Measurements from ENCODE around the gene TRIM38.
"Not testable (repeated sequence)": the region's sequence is repeated elsewhere in the genome, so short reads cannot be mapped to it uniquely, and the experiment has no call there.

Gene TRIM38

DNA sequence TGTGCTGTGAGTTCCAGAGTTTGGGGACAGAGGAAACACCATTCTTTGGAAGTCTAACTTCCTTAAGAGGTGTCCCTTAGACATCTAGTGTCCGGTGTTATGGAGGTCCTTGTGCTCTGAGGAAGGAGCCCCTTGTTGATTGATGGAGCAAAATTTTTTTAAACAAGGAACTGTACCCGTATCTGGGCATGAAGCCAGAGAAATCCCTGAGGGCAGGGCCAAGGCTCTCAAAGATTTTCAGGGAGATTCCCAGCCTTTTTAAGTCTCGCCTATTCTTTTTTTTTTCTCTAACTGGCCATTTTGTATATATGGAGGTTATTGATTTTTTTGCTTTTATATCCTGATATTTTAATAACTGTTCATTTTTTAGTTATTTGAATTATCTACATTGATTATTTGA is 45.9 kb downstream of the TRIM38 start:
- DNase-seq (ENCODE audit: low read depth): no peak

DNA sequence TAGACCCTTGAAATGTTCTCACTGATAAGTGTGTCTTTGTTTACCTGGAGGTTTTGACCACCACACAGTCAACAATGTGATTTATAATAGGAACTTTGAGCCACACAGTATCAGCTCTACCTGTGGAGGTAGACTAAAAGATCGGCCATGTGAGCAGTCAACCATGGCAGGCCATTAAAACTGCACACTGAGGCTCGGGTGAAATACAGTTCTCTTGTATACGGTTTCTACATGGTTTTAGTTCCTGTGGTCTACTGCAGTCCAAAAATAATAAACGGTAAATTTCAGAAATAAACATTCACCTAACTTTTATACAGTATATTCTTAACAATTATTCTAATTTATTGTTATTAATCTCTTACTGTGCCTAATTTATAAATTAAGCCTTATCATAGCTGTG is 47.2 kb downstream of the TRIM38 start:
- no peak for DNase-seq (ENCODE audit: low read depth)

DNA sequence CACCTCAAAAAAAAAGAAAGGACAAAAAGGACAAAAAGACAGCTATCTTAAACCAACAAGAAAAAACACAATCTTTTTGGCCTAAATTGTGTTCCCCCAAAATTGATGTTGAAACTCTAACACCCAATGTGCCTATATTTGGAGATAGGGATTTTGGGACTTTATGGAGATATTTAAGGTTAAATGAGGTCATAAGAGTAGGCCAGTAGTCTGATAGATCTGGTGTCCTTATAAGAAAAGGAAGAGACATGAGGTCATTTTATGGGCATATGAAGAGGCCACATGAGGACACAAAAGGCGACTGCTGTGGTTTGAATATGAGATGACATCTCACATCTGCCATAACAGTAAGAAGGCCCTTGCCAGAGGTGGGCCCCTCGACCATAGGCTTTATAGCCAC is 49.5 kb downstream of the TRIM38 start:
- DNase-seq (ENCODE audit: low read depth): no peak

- not testable (repeated sequence) for DNase-seq (ENCODE audit: low read depth)
Measured at GRCh38 chr6:26014386-26014785, 51.8 kb downstream of the TRIM38 start.

GRCh38 chr6:26016245-26016962 is 53.8 kb downstream of the TRIM38 start:
- no peak for DNase-seq (ENCODE audit: low read depth)

DNA sequence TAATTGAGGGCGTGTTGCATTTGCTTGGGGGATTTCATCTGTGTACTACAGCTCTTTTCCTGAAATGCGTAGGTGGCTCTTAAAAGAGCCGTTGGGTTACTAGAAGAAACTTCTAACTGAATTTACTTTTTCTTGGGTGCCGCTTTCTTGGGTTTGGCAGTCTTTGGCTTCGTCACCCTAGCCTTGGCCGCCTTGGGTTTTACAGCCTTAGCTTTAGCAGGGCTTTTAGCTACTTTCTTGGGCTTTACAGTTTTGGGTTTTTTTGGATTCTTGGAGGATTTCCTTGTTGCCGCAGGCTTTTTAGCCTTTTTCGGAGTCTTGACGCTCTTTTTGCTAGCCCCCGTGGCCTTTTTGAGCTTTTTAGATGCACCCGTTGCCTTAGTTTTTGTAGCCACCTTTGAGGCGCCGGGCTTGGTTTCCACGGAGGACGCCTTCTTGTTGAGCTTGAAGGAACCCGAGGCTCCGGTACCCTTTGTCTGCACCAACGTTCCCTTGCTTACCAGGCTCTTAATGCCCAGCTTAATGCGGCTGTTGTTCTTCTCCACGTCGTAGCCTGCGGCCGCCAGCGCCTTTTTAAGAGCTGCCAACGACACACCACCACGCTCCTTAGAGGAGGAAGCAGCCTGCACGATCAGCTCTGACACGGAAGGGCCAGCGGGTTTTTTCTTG is 54.5 kb downstream of the TRIM38 start:
- DNase-seq (ENCODE audit: low read depth): no peak

DNA sequence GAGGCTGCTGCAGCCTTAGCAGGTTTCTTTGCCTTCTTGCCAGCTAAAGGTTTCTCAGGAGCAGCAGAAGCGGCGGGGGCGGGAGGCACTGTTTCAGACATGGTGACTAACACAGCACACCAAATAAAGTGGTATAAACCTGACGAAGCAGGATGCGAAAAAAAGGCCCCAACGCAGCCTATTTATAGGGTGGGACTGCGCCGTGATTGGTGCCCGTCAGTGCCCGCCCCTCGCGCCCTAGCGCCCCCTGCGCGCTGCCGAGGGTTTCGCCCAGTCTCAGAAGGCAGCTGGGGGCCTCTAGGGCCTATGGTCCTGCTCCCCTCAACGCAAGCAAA is 55.0 kb downstream of the TRIM38 start:
- DNase-seq (ENCODE audit: low read depth): peak; percentile 24

DNA sequence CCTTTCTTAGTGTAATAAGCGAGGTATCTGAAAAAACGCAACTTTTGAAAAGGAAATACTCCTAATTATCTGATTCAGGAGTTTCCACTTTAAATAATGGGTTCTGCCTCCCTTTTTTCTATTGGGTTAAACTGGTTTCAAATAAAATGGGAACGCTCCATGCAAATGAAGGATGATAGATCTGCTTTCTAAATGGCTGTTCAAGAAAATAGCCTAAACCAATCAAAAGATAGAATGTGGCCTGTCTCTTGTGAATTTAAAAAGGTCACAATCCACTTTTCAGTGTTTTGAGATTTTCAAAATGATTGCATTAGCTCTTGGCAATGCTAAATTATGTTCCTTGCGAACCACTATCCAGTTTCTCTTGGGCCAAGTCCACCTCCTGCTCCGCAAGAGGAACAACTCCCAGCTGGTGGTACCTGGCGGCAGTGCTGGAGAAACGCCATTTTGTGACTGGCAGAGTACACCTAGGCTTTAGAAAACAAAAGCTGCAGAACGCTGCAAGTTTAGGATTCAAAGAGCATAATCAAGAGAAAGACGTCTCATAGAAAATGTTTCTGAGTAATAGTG is 56.7 kb downstream of the TRIM38 start:
- DNase-seq (ENCODE audit: low read depth): no peak

- DNase-seq (ENCODE audit: low read depth): no peak
Measured at GRCh38 chr6:26019967-26020328, 57.3 kb downstream of the TRIM38 start.

- peak; percentile 46 for DNase-seq (ENCODE audit: low read depth)
Measured at GRCh38 chr6:26020329-26021000, 57.9 kb downstream of the TRIM38 start.

DNA sequence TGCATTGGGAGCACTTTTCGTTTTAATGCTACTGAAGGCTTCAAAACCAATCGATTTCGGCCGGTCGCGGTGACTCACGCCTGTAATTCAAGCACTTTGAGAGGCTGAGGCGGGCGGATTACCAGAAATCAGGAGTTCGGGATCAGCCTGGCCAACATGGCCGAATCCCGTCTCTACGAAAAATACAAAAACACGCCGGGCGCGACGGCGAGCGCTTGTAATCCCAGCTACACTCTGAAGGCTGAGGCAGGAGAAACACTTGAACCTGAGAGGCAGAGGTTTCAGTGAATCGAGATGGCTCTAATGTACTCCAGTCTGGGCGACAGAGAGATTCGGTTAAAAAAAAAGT is 58.4 kb downstream of the TRIM38 start:
- no peak for DNase-seq (ENCODE audit: low read depth)

DNA sequence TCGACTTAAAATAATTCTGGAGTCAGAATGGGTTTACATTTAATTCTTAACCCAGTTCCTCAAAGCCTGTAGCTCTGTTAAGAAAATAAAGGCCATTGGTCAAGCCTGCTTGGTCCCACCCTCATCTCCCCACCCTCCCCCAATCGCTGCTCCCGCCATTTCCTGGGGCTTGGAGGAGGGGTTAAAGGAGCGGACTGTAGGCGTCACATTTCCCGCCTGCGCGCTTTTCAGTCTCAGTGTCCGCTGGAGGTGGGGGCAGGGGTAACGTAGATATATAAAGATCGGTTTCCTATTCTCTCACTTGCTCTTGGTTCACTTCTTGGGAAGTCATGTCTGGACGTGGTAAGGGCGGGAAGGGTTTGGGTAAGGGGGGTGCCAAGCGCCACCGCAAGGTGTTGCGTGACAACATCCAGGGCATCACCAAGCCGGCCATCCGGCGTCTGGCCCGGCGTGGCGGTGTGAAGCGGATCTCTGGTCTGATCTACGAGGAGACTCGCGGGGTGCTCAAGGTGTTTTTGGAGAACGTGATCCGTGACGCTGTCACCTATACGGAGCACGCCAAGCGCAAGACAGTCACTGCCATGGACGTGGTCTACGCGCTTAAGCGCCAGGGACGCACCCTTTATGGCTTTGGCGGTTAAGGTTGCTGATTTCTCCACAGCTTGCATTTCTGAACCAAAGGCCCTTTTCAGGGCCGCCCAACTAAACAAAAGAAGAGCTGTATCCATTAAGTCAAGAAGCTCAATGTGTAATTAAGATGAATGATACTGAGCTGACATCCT is 58.9 kb downstream of the TRIM38 start:
- peak; percentile 74 for DNase-seq (ENCODE audit: low read depth)

- DNase-seq (ENCODE audit: low read depth): no peak
Measured at GRCh38 chr6:26022132-26022472, 59.5 kb downstream of the TRIM38 start.

GRCh38 chr6:26022737-26023136 is 60.1 kb downstream of the TRIM38 start:
- DNase-seq (ENCODE audit: low read depth): no peak

- no peak for DNase-seq (ENCODE audit: low read depth)
Measured at GRCh38 chr6:26024651-26025046, 62.0 kb downstream of the TRIM38 start.

- DNase-seq (ENCODE audit: low read depth): no peak
Measured at GRCh38 chr6:26025047-26025893, 62.7 kb downstream of the TRIM38 start.

DNA sequence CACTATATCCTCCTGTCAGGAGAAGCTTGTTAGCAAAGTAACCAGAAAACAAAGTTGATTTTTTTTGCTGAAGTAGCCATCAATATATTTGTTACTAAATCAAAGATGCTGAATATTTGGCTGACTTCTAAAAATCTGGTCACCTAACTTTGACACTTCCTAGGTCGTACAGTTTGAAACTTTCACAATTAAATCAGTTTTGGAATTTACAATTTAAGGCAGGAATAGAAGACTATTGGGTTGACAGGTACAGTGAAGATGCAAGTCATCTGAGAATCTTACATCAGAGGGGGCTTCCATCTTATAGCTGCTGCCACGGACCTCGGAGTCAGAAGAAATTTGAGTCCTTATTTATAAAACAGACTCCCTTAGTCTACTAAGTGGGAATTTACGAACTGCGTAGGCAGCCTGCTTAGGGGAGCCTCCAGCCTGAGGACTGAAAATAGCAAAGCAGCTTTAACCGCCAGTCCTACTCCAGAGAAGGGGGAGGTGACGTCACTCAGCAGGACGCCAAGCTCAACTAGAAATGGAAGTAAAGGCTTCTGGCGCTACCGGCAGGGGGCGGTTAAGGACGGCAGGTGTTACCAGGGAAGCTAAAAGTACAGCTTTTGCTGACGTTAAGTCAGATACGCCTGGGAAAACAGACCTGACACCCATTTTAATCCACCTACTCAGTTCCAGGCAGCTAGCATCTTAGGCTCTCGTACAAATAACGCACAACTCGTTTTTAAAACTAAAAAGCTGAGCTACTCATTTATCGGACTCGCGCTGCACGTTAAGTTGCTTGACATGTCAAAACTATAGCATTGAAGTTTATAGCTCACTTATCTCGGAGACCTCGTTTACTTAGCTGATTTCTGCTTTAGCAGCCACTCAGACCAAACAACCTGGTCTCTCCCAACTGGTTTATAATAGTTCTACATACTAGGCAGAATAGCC is 63.6 kb downstream of the TRIM38 start:
- DNase-seq (ENCODE audit: low read depth): peak; percentile 84

DNA sequence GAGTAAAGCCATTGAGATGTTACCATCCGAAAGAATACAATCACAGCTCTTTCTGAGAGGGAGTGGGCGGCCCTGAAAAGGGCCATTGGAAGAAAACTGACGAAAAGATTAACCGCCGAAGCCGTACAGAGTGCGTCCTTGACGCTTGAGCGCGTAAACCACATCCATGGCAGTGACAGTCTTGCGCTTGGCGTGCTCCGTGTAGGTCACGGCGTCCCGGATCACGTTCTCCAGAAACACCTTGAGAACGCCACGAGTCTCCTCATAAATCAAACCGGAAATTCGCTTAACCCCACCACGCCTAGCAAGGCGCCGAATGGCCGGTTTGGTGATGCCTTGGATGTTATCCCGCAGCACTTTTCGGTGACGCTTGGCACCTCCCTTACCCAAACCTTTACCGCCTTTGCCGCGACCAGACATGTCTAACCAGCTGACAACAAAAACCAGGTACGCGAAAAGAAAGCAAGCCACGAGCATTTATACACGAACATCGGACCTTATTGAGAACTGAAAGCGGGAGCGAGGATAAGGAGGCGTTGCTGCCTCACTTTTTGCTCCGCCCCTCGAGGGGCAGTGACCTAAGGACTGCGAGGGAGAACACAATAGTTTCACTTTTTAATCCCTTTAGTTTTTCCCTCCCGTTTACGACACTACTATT is 64.4 kb downstream of the TRIM38 start:
- DNase-seq (ENCODE audit: low read depth): peak; percentile 73

GRCh38 chr6:26027491-26028211 is 65.0 kb downstream of the TRIM38 start:
- DNase-seq (ENCODE audit: low read depth): no peak
